GM21390 (cell line): Measurements from ENCODE around the gene IL17RB.

Experiments
- ATAC-seq: cut with Tn5 transposase; IDR thresholded peaks from one replicate; pipeline ENCODE4 v1.9.1; 2021; ENCODE audit not compliant: unreplicated experiment

The IL17RB gene

DNA sequence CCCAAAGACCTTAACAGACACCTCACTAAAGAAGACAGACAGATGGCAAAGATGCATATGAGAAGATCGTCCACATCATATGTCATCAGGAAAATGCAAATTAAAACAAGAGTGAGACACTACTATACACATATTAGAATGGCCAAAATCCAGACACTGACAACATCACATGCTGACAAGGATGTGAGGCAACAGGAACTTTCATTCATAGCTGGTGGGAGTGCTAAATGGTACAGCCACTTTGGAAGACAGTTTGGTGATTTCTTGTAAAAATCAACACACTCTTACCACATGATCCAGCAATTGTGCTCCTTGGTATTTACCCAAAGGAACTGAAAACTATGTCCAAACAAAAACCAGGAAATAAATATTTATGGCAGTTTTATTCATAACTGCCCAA lies 17.8 kb upstream of the IL17RB start:
- no peak for ATAC-seq

DNA sequence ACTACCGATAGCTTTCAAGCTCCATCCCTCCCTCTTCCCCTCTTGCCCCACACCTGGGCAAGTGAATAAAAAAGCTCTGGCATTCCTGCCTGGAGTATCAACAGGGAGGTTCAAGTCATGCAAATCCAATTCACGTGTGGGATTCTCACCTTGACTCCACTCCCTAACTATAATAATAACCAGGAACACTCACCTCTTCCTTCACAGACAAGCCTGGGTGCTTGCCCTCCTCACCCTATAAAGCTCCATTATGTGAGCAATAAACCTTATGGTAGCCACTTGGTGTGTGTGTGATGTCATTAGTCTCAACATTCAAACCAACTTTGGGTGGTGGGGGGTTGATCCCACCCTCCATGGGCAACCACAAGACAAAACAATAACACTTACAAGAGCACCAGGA lies 16.8 kb upstream of the IL17RB start:
- no peak for ATAC-seq

DNA sequence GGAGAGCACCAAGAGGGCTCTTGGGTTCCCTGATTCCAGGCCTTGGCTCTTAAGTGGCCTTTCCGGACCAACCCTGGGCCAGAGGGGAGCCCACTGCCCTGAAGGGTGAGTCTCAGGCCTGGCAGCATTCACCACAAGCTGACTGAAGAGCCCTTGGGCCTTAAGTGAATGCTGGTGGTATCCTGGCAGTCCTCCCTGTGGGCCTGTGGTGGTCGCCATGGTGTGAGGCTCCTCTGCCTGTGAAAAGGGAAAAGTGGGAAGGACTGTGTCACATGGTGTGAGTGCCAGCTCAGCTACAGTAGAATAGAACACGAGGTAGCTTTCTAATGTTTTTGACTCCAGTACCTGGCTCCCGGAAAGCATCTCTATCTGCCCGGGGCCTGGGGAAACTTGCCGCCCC lies 15.4 kb upstream of the IL17RB start:
- no peak for ATAC-seq

DNA sequence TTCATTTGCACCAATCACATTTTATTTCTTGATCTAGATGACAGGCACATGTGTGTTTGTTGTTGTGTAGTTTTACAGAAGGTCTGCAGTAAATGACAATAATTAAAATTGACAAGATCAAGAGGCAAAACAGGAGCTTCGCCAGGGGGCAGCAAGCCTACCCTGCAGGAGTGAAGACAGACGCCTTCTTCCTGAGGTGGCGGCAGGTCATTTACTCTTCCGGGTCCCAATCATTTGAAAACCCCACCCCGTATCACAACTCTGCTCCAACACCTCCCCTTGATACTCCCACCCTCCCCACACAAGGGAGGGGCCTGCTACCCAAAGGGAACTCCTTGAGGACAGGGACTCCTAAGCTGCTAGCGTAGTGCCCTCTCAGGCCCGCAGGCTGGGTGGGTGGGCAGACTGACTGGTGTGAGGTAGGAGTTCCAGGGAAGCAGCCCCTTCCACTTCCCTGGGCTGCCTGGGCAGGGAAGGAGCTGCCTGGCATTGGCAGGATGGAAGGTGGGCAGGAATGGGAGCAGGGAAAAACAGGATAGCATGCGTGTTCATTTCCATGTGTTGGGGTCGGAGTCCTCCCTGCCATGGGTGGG lies 13.2 kb upstream of the IL17RB start:
- ATAC-seq = no peak

DNA sequence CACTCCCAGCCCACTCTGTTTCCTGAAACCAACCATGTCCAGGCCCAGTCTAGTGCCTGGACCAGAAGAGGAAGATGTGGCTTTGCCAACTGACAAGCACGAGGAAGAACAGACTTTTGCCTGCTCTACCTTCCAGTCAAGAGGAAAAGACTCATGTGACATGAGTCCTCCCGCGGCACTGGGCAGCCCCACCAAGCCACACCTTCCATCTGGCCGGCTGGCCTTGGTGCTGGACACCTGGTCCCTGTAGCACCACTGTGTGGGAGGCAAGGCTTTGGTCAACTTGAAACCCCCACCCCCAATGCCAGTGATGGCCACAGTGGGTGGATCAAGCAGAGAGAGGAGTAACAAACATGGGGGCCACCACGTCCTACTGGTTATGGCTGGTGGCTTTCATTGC lies 12.7 kb upstream of the IL17RB start:
- no peak for ATAC-seq

DNA sequence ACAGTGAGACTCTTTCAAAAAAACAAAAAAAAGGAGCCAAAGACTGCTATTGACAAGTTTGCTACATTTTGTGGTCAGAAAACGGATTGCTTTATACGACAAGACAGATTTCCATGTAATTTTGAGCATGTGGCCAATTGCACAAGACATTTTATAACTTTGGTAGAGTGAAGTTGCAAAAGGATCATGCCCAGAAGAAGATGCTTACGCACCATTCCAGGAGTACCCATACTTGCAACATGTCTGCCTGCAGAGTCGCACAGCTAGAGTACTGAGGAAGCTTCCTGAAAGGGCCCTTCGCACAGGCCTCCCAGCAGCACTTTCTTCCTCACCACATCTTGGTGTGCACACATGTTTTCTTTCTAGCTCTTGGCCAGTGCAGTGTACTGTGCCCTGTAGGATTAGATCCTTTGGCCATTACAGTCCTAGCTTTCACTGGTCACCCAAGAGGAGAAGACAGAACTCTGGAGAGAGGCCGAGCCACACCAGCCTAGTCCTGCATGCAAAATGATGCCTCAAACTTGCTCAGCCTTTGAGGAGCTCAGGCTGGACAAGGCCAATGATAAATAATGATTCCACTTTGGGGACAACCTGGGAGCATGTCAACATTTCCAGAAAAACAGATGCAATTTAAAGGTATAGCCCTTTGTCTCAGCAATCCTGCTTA lies 11.8 kb upstream of the IL17RB start:
- ATAC-seq = no peak

DNA sequence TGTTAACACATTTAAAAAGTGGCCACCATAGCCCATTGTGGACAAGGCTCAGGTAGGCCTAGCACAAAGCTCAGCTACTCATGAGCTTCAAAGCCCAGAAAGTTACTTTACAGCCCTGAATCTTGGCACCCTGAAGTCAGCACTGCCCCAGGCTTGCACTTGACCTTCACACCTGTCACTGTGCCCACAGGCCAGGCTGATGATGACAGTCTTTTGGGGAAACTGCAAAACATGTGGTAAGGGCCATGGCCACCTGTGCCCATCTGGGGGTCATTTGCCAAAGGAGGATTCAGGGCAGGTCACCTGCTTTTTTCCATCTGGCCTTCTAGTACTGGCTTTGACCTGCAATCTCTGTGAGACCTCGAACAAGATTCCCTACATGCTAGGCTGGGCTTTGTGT lies 11.1 kb upstream of the IL17RB start:
- no peak for ATAC-seq

DNA sequence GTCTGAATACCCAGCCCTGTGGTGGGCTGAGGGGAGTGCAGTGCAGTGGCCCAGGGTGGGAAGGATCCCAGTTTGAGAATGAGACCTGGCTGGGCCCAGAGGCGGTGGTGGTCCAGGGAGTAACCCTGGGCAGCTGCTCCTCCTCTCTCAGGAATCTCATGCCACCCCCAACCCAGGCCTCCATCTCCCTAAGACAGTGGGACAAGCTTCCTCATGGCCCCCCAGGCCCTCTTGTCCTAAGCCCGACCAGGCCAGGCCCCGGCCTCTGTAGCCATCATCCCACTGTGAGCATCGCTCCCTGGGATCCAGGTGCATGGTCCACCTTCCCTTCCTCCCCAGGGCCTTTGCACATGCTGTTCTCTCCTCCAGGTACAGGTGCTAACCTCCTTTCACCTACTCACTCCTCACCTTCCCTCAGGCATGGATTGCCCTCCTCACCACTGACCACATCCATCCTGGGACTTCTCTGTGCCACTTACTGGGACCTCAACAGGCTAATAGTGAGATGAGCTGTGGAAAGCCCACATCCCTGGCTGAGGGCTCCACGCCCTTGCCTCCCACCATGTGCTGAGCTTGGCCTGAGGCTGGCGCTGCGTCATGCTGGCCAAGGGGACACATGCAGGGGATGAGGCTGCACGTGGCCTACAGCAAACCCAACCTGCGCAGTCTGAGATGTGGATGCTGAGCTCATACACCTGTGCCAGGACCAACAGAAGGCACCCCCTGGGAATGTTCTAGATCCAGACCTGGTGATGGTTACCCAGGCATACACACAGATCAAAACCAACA lies 10.1 kb upstream of the IL17RB start:
- no peak for ATAC-seq

DNA sequence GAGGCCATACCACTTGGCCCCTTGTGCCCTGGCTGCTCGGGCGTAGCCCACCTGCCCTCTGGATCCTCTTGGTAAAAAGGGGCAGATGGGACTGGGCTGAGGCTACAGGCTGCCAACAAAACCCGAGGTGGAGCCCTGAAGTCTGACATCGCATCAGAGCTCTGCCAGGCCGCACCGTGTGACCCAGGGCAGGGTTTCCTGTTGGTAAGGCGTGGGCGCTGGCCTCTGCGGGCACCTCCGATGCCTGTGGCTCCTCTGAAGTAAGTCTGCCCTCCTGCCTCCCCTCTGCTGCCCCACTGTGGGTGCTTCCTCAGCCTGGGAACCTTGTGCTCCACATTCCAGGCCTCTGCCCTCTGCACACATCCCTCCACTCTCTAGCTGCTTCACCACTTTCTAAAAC lies 9.0 kb upstream of the IL17RB start:
- no peak for ATAC-seq

DNA sequence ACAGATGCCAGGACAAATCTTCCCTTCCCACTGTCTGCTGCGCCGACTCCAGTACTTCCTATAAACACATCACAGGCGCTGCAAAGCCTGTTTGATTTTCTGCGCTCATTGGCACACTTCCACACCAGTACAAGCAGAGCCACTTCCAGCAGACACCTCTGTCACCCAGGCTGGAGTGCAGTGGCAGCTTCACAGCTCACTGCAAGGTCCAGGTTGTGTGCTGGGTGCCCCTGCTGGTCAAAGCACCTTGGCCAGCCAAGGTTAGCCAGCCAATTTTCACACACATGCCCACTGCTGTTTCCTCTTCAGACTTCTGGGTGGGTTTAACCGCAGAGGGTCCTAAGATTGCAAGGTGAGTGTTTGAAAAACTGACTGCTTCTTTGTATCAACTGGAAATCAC lies 5.1 kb upstream of the IL17RB start:
- no peak for ATAC-seq

DNA sequence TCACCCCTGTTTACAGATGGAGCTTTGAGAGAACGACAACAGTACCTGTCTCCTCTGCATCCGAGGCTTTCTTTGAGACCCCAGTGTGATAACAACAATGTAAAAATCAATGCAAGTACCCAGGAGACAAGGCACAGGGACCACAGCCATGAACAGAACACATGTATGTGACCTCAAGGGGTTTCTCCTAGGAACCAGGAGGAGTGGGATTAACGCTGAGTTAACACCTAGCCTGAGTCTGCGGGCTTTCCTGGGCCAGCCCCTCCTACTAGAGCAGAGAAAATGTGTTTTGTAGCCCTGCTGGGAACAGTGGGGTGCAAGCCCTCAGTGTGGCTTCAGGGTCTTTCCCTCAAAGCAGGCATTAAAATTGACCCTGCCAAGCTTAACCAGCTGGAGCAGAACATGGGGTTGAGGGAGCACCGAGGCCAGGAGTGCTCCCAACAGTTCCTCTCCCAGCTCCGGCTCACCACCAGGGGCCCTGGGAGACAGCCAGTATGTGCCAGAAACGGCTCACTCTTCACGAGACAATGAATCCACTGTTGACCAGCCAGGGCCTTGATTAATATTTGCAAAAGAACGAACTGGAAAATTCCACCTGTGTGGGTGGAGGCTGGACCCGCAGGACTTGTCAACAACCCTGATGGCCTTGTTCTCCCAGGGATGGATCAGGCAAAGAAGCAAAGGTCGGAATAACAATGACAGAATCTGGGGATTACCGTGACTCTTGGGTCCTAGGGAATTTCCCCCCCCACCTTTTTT lies 3.8 kb upstream of the IL17RB start:
- ATAC-seq = no peak

DNA sequence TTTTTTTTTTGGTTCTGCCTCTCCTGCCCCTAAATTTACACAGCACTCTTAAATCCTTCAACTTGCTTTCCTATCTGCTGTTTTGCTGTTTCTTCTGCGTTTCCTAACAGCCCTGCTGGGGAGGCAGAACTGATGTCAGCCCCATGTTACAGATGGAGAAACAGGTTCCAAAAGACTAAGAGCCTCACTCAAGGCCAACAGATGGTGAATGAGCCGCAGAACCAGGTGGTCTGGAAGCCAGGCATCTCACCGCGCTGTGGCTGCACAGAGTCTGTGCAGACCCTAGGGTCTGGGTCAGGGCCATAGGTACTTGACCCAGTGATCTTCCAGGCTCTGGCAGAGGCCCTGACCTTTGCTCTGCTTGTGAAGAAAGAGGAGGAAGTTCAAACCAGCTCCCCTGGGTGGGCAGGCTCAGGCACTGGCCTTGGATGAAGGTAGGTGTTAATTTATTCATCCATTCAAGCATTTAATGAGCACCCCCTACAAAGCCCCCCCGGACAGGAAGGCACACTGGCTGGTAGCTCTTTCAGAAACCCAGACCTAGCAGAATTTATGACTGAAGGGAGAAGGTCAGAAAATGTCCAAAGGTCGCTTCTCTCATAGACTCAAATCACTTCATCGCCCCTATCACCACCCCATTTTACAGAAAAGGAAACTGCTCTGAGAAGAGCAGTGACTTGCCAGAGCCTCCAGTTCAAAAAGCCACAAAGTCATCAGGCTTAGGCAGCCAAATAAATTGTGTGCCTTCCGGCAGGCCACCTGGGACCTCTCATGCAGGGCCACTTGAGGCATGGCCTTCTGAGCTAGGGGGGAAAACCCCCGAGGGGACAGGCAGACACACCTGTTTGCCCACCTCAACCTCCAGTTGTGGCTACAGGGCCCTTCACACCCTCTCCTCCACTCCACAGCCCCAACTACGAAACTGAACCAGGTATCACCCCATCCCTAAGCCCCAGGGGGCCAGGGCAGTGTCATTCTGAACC lies 2.9 kb upstream of the IL17RB start:
- no peak for ATAC-seq

DNA sequence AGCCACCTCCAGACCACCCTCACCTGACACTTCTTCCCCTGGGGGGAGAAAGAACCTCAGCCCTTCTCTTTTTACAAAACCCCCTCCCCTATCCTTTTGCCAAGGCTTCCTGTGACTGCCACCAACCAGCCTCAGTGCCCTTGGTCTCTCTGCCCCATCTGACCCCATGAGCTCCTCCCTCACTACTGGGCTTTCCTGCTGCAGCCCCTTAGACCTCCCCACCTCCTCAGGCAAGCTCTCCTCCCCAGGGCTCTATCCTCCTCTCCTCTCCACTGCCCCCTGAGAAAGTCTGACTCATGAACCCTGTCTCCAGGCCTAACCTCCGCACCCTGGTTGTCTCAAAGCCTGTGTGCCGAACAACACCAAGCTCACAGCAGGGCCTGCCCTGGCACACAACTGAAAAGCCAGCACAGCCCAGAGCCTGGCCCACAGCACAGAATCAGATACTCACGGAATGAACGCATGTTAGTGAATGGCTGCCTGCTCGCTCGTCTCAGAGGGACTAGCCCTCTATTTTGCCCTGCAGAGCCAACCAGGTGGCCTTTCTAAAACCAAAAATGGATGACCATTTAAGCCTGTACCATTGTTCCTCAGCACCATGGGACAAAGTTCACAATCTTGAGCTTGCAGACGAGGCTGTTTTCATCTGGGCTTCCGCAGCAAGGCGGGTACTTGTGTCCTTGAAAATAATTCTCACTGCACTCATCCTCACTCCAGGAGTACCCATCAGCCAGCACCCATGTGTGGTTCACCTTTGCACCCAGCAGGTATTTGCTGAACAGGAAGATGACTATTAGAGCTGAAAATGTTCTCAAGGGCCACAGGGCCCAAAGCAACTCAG lies 1.9 kb upstream of the IL17RB start:
- no peak for ATAC-seq

DNA sequence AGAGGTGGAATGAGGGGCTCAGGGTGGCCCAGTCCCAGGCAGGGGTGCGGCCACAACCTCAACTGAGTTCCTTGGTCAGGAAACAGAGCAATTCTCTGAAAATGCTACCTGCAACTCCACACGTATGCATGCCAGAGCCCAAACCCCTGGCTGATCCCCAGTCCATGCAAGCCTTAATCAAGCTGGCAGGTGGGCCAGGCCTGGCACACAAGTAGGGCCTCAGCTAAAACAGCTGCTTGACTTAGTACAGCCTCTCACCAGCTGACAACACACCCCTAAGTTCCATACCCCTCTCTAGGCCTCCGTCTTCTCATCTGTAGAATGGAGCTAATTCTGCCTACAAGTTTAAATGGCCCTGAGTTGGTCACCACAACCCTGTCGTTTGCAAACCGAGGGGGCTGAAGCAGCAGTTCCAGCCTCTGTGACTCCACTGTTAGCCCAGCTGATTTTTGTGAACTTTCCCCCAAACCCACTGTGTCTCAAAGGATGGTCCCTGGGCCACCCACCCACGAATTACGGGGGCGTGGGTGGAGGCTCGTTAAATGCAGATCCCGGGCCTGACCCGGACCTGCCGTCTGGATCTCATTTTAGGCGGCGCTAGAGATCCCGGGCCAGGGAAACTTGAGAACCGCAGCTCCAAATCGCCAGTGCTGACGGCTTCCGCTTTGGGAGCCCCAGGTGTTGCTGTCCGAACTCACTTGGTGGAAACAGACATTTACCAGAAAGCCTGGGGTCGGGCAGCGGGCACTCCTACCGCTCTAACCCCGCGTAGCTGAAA lies 1.1 kb upstream of the IL17RB start:
- ATAC-seq = no peak

DNA sequence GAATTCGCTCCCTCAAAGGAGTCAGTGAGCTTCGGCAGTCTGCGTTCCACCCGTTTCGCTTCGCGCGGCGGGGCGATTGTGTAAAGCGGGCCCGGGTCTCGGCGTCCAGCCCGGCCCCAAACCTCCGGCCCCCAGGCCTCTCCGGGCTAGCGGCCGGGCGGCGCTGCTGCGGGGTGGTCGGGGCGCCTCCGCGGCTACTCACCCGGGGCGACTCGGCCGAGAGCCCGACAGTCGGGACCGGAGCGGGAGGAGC lies 561 bp upstream of the IL17RB start:
- no peak for ATAC-seq

DNA sequence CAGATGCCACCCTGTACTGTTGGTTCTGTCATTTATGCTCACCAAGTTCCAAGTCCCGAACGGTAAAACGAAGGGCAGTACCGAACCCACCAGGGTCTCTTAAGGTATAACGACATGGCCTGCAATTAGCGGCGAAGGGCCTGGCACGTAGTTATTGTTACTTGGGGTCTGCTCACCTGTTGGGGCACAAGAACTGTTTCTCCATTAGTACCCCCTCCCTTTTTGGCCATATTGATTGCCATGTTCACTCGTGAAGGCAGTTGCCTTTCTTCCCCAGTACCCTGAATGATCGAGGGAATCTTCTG lies 435 bp downstream of the IL17RB start:
- ATAC-seq = no peak

DNA sequence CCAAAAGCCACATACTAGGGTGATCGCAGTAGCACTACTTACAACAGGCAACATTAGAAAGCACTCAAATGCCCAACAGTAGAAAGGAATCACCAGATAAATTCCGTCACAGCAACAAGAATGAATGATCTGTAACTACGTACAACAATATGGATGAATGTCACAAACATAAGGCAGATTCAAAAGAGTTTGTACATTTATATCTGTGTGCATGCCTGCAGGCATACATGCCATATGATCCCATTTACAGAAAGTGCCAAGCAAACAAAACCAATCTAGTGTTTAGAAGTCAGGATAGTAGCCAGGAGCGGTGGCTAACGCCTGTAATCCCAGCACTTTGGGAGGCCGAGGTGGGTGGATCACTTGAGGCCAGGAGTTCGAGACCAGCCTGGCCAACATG lies 3.5 kb downstream of the IL17RB start:
- no peak for ATAC-seq

DNA sequence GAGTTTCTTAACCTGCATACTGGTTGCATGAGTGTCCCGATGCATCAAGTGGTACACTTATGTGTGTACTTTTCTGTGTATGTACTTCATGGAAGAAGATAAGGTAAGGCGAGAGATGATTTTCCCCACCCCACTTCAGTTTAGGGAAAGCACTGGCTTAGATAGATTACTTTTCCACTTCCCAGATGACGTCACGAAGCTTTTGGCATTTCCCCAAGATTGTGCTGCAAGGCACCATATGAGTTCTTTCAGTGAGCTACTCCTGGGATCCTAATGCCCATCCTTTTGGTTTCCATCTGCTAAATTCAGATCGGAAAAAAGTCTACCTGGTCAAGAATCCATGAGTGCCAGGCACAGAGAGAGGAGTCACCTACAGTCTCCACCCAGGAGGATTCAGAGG lies 4.5 kb downstream of the IL17RB start:
- no peak for ATAC-seq

DNA sequence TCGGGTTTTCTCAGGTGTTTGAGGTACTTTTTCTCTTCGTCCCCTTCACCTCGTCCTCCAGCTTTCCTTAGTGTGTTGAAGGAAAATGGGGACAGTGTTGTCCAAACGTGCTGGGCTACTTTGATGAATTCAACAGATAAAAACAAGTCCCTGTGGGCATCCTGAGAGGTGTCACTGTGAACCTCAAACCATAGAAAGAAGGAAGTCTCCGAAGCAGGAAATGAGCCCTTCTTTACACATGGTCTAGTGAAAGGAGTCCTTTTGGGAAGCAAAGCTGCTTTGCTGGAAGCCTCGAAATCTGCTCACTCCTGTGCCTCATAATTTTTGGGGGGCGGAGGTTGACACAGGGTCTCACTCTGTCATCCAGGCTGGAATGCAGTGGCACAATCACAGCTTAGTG lies 10.6 kb downstream of the IL17RB start:
- ATAC-seq = no peak
